ENCODE data around the gene EDN2.

EDN2 gene

GRCh38 chr1:41481109-41481775, 3.2 kb downstream of the EDN2 start:
- no peak for DNase-seq (ENCODE audit: low read depth)
- no peak overlapping the region for H3K4me3 ChIP-seq (ENCODE audit: low read depth, low read length)
- in situ Hi-C loops (cut with HindIII; ENCODE audit: low sequenced_read_pairs): no loop called here
- TF ChIP-seq CTCF (IDR thresholded peaks at IDR 0.05; ENCODE audit: low read depth, low read length, missing control alignments): no peak

GRCh38 chr1:41480204-41481108, 4.0 kb downstream of the EDN2 start:
- H3K4me3 ChIP-seq (ENCODE audit: low read depth, low read length): no peak overlapping the region
- in situ Hi-C loops (cut with HindIII; ENCODE audit: low sequenced_read_pairs): no loop called here
- TF ChIP-seq CTCF (IDR thresholded peaks at IDR 0.05; ENCODE audit: low read depth, low read length, missing control alignments): no peak
- no peak for DNase-seq (ENCODE audit: low read depth)

GRCh38 chr1:41479808-41480160, 4.7 kb downstream of the EDN2 start:
- no peak for DNase-seq (ENCODE audit: low read depth)
- no peak for TF ChIP-seq CTCF (IDR thresholded peaks at IDR 0.05; ENCODE audit: low read depth, low read length, missing control alignments)
- H3K4me3 ChIP-seq (ENCODE audit: low read depth, low read length): no peak overlapping the region
- in situ Hi-C loops (cut with HindIII; ENCODE audit: low sequenced_read_pairs): no loop called here

GRCh38 chr1:41479000-41479807, 5.3 kb downstream of the EDN2 start:
- in situ Hi-C loops (cut with HindIII; ENCODE audit: low sequenced_read_pairs): no loop called here
- no peak for TF ChIP-seq CTCF (IDR thresholded peaks at IDR 0.05; ENCODE audit: low read depth, low read length, missing control alignments)
- H3K4me3 ChIP-seq (ENCODE audit: low read depth, low read length): no peak overlapping the region
- DNase-seq (ENCODE audit: low read depth): peak; percentile 39

GRCh38 chr1:41478118-41478748, 6.2 kb downstream of the EDN2 start:
- in situ Hi-C loops (cut with HindIII; ENCODE audit: low sequenced_read_pairs): no loop called here

More at GRCh38 chr1:41478118-41478748, 6.2 kb downstream of the EDN2 start:
- TF ChIP-seq CTCF (IDR thresholded peaks at IDR 0.05; ENCODE audit: low read depth, low read length, missing control alignments): no peak
- DNase-seq (ENCODE audit: low read depth): no peak
- H3K4me3 ChIP-seq (ENCODE audit: low read depth, low read length): no peak overlapping the region

All from astrocyte of the cerebellum (primary cell).